Mesenchymal stem cell (in vitro differentiated cells and primary cell): ENCODE results near the gene SLC6A5.
A peak's percentile ranks its signal among the peaks of the same experiment; 100 is the strongest.

Source experiments
- DNase-seq: peaks from one replicate; pipeline ENCODE4 v3.0.0-alpha.2; 2013
- H2AFZ ChIP-seq: one replicate; pipeline ENCODE4 v1.6.1; 2013; ENCODE audit warnings: low read depth, mild to moderate bottlenecking, control low read depth, inconsistent platforms, low read length, moderate library complexity
- H2AK5ac ChIP-seq: 2 replicates; pipeline ENCODE4 v1.6.1; 2013; ENCODE audit warnings: low read length, moderate library complexity, mild to moderate bottlenecking, inconsistent platforms; ENCODE audit not compliant: severe bottlenecking
- H2BK120ac ChIP-seq: one replicate; pipeline ENCODE4 v1.6.1; 2013; ENCODE audit warnings: low read depth, mild to moderate bottlenecking, inconsistent platforms, low read length, moderate library complexity
- H2BK12ac ChIP-seq, 2 experiments: one replicate each; pipeline ENCODE4 v1.6.1; 2013; ENCODE audit warnings: inconsistent platforms in 2 of 2, low read length in 2 of 2, mild to moderate bottlenecking in 2 of 2, moderate library complexity in 2 of 2, control low read depth in 1 of 2
- H2BK15ac ChIP-seq: one replicate; pipeline ENCODE4 v1.6.1; 2013; ENCODE audit warnings: mild to moderate bottlenecking, low read depth, inconsistent platforms; ENCODE audit not compliant: poor library complexity, severe bottlenecking
- H2BK5ac ChIP-seq: 2 replicates; pipeline ENCODE4 v1.6.1; 2013; ENCODE audit warnings: low read depth, mild to moderate bottlenecking, low read length, control low read depth, inconsistent platforms; ENCODE audit not compliant: poor library complexity, severe bottlenecking
- H3K14ac ChIP-seq, 2 experiments: one replicate each; pipeline ENCODE4 v1.6.1; 2013; ENCODE audit warnings: inconsistent platforms in 2 of 2, low read length in 2 of 2, control low read depth in 1 of 2, mild to moderate bottlenecking in 1 of 2, moderate library complexity in 1 of 2
- H3K18ac ChIP-seq, 2 experiments: one replicate each; pipeline ENCODE4 v1.6.1; 2013; ENCODE audit warnings: inconsistent platforms in 2 of 2, low read length in 2 of 2, control low read depth in 1 of 2, low read depth in 1 of 2, mild to moderate bottlenecking in 1 of 2
- H3K23ac ChIP-seq, 2 experiments: one replicate each; pipeline ENCODE4 v1.6.1; 2013; ENCODE audit warnings: inconsistent platforms in 2 of 2, low read length in 2 of 2, mild to moderate bottlenecking in 2 of 2, moderate library complexity in 2 of 2, control low read depth in 1 of 2
- H3K27ac ChIP-seq: 2 replicates; pipeline ENCODE4 v1.5.1; 2013; ENCODE audit warnings: mild to moderate bottlenecking, moderate library complexity, low read length, control low read depth, inconsistent platforms; ENCODE audit not compliant: poor library complexity, severe bottlenecking
- H3K27me3 ChIP-seq, 2 experiments: 2 replicates each; pipeline versions ENCODE4 v1.6.1 to v1.7.0; 2013; ENCODE audit warnings: low read length in 2 of 2, mild to moderate bottlenecking in 2 of 2, moderate library complexity in 2 of 2, control low read depth in 1 of 2, inconsistent platforms in 1 of 2; ENCODE audit not compliant: control insufficient read depth in 1 of 2, insufficient read depth in 1 of 2
- H3K36me3 ChIP-seq, 2 experiments: 2 replicates each; pipeline versions ENCODE4 v1.6.1 to v1.7.0; 2013; ENCODE audit warnings: low read length in 2 of 2, control low read depth in 1 of 2, inconsistent platforms in 1 of 2, low read depth in 1 of 2, mild to moderate bottlenecking in 1 of 2; ENCODE audit not compliant: insufficient read depth in 2 of 2, control insufficient read depth in 1 of 2
- H3K4ac ChIP-seq, 2 experiments: one replicate each; pipeline ENCODE4 v1.6.1; 2013; ENCODE audit warnings: inconsistent platforms in 2 of 2, low read length in 2 of 2, mild to moderate bottlenecking in 2 of 2, moderate library complexity in 2 of 2, control low read depth in 1 of 2, low read depth in 1 of 2
- H3K4me1 ChIP-seq: 2 replicates; pipeline ENCODE4 v1.6.1; 2013; ENCODE audit warnings: low read depth, low read length, control low read depth; ENCODE audit not compliant: control insufficient read depth, insufficient read depth
- H3K4me2 ChIP-seq: 2 replicates; pipeline ENCODE4 v1.6.1; 2013; ENCODE audit warnings: low read length, mild to moderate bottlenecking, inconsistent platforms; ENCODE audit not compliant: poor library complexity, severe bottlenecking
- H3K4me3 ChIP-seq, 2 experiments: 2 replicates each; pipeline versions ENCODE4 v1.5.1 to v1.7.0; 2013; ENCODE audit warnings: low read length in 2 of 2, mild to moderate bottlenecking in 2 of 2, control low read depth in 1 of 2, low read depth in 1 of 2; ENCODE audit not compliant: insufficient read depth in 1 of 2
- H3K79me1 ChIP-seq: replicated peaks from 2 replicates; pipeline ENCODE4 v1.6.1; 2013; ENCODE audit warnings: mild to moderate bottlenecking, control low read depth, low read length, inconsistent platforms; ENCODE audit not compliant: poor library complexity, severe bottlenecking
- H3K9ac ChIP-seq: 2 replicates; pipeline ENCODE4 v1.7.0; 2013; ENCODE audit warnings: mild to moderate bottlenecking, low read length, moderate library complexity
- H3K9me3 ChIP-seq: 2 replicates; pipeline ENCODE4 v1.7.0; 2013; ENCODE audit warnings: mild to moderate bottlenecking, low read length; ENCODE audit not compliant: control insufficient read depth
- H4K8ac ChIP-seq: one replicate; pipeline ENCODE4 v1.6.1; 2013; ENCODE audit warnings: inconsistent platforms, mild to moderate bottlenecking, low read length, moderate library complexity
- H4K91ac ChIP-seq: one replicate; pipeline ENCODE4 v1.6.1; 2013; ENCODE audit warnings: mild to moderate bottlenecking, low read length, inconsistent platforms
- WGBS: methylation state at CpG from one replicate; pipeline ENCODE4 v1.1.7; 2013; ENCODE audit warnings: mixed read lengths; 5-methylcytosine and 5-hydroxymethylcytosine counted together

The SLC6A5 gene

GRCh38 chr11:20597154-20597679, 2.2 kb upstream of the SLC6A5 start:
- no peak overlapping the region for H2BK12ac ChIP-seq
- H3K27me3 ChIP-seq = peaks cover 59 to 89% of the 10 kb centered on the region in 2 experiments
- H4K91ac ChIP-seq = no peak overlapping the region

GRCh38 chr11:20597680-20598484, 1.5 kb upstream of the SLC6A5 start:
- H3K4me1 ChIP-seq = peaks cover 8% of the 10 kb centered on the region
- no peak overlapping the region for H3K4me3 ChIP-seq
- no peak overlapping the region for H3K14ac ChIP-seq
- H3K4me2 ChIP-seq = no peak overlapping the region
- DNase-seq = no peak
- no peak overlapping the region for H3K4ac ChIP-seq
- no peak overlapping the region for H2AK5ac ChIP-seq
- H3K27ac ChIP-seq = no peak overlapping the region
- H4K8ac ChIP-seq = no peak overlapping the region
- no peak overlapping the region for H3K23ac ChIP-seq
- WGBS = 47% methylated on average over 47 of the region's 48 CpGs
- H2AFZ ChIP-seq = no peak overlapping the region
- H3K36me3 ChIP-seq = no peaks in the 10 kb centered on the region
- H3K18ac ChIP-seq = no peak overlapping the region
- H2BK15ac ChIP-seq = no peak overlapping the region
- no peak overlapping the region for H3K9ac ChIP-seq
- no peak overlapping the region for H2BK12ac ChIP-seq
- peaks cover 65 to 95% of the 10 kb centered on the region in 2 experiments for H3K27me3 ChIP-seq
- H2BK5ac ChIP-seq = no peak overlapping the region
- peak overlapping the region; percentile 15 for H4K91ac ChIP-seq
- no peaks in the 10 kb centered on the region for H3K9me3 ChIP-seq
- no peaks in the 10 kb centered on the region for H3K79me1 ChIP-seq
- H2BK120ac ChIP-seq = no peak overlapping the region

More at GRCh38 chr11:20597154-20597679, 2.2 kb upstream of the SLC6A5 start:
- no peak overlapping the region for H3K18ac ChIP-seq
- no peaks in the 10 kb centered on the region for H3K79me1 ChIP-seq
- H2AFZ ChIP-seq = no peak overlapping the region
- H2BK15ac ChIP-seq = no peak overlapping the region
- H3K4me2 ChIP-seq = no peak overlapping the region
- no peak for DNase-seq
- no peak overlapping the region for H3K9ac ChIP-seq
- no peak overlapping the region for H2BK5ac ChIP-seq
- 46% methylated on average over 41 of the region's 41 CpGs for WGBS
- no peak overlapping the region for H3K4me3 ChIP-seq
- H3K23ac ChIP-seq = no peak overlapping the region
- H3K27ac ChIP-seq = no peak overlapping the region
- H3K4me1 ChIP-seq = peaks cover 8% of the 10 kb centered on the region
- no peaks in the 10 kb centered on the region for H3K36me3 ChIP-seq
- H3K4ac ChIP-seq = no peak overlapping the region
- no peak overlapping the region for H2BK120ac ChIP-seq
- H3K9me3 ChIP-seq = no peaks in the 10 kb centered on the region
- no peak overlapping the region for H2AK5ac ChIP-seq
- no peak overlapping the region for H3K14ac ChIP-seq
- no peak overlapping the region for H4K8ac ChIP-seq

DNA sequence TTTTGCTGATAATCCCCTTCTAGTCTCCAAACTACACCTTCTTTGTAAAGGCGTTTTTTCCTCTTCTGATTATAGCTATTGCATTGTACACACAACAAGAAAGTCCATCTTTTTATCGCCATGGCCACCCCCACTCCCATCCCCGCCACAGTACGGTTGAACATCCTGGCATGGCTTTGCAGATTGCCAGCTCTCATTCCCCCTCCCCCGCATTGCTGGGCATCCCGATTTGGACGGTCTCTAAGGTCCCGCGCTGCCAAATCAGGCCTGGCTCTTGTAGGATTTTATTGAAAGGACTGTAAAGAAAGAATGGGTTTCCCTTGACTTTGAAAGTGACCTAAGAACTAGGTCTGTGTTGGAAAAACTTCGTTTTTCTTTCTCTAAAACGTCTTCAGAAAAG, 916 bp upstream of the SLC6A5 start:
- Histone ChIP-seq H4K8ac (no peak overlapping the region), H2BK120ac (no peak overlapping the region), H3K79me1 (no peaks in the 10 kb centered on the region), H2BK5ac (no peak overlapping the region), H3K36me3 (no peaks in the 10 kb centered on the region), H3K23ac (no peak overlapping the region), H3K27me3 (peaks cover 69 to 95% of the 10 kb centered on the region in 2 experiments), H3K4me2 (no peak overlapping the region), H2BK15ac (no peak overlapping the region), H3K4ac (no peak overlapping the region), H3K18ac (no peak overlapping the region), H3K9me3 (no peaks in the 10 kb centered on the region), H2AK5ac (no peak overlapping the region), H3K14ac (no peak overlapping the region), H2AFZ (no peak overlapping the region), H3K4me1 (peaks cover 8% of the 10 kb centered on the region), H3K9ac (no peak overlapping the region), H2BK12ac (no peak overlapping the region), H4K91ac (no peak overlapping the region), H3K4me3 (no peak overlapping the region), H3K27ac (no peak overlapping the region)
- DNase-seq = no peak
- WGBS = 48% methylated on average over 9 of the region's 11 CpGs

GRCh38 chr11:20600020-20600346, 575 bp downstream of the SLC6A5 start:
- H3K14ac ChIP-seq = no peak overlapping the region
- H3K4me2 ChIP-seq = no peak overlapping the region
- H3K36me3 ChIP-seq = no peaks in the 10 kb centered on the region
- no peak overlapping the region for H3K23ac ChIP-seq
- H2BK15ac ChIP-seq = no peak overlapping the region
- H3K18ac ChIP-seq = no peak overlapping the region
- no peak overlapping the region for H2BK12ac ChIP-seq
- H2BK5ac ChIP-seq = no peak overlapping the region
- H3K27me3 ChIP-seq = peaks cover 74 to 98% of the 10 kb centered on the region in 2 experiments
- peaks cover 8% of the 10 kb centered on the region for H3K4me1 ChIP-seq
- no peak overlapping the region for H3K4ac ChIP-seq
- no peak overlapping the region for H2BK120ac ChIP-seq
- H4K8ac ChIP-seq = no peak overlapping the region
- H3K9me3 ChIP-seq = no peaks in the 10 kb centered on the region
- no peak for DNase-seq
- no peak overlapping the region for H4K91ac ChIP-seq
- no peak overlapping the region for H2AFZ ChIP-seq
- no peaks in the 10 kb centered on the region for H3K79me1 ChIP-seq
- H2AK5ac ChIP-seq = no peak overlapping the region
- no peak overlapping the region for H3K9ac ChIP-seq
- no peak overlapping the region for H3K27ac ChIP-seq
- 35% methylated on average over 10 of the region's 10 CpGs for WGBS
- H3K4me3 ChIP-seq = no peak overlapping the region
